Stomach (tissue), 9 donors: ENCODE results near the gene NEK6. TPM values are rescaled to one million over a fixed set of nuclear protein-coding genes. Genes with fewer than 3 reads are reported as not detected.
A peak's percentile ranks its signal among the peaks of the same experiment; 100 is the strongest.

ENCODE experiments used
- DNase-seq, 2 donors: peaks; one replicate each; pipeline versions ENCODE4 v3.0.0 to v3.0.0-alpha.2; 2013 to 2019
- H3K27ac ChIP-seq, 5 donors: fragments of 200-600 bp in 4 of 5; sonication (generic) in 4 of 5; one replicate each; pipeline ENCODE4 v1.5.1; 2013 to 2019; ENCODE audit warnings: mild to moderate bottlenecking in 1 of 5, moderate library complexity in 1 of 5
- H3K27me3 ChIP-seq, 3 donors: fragments of 200-600 bp; sonication (generic); one replicate each; pipeline ENCODE4 v1.5.1; 2017 to 2019; ENCODE audit warnings: mixed run types in 1 of 3
- H3K36me3 ChIP-seq, 4 donors: fragments of 200-600 bp; sonication (generic); 1 replicate in 3 of 4; 2 replicates in 1 of 4; pipeline ENCODE4 v1.5.1; 2016 to 2019
- H3K4me1 ChIP-seq, 4 donors: fragments of 200-600 bp; sonication (generic); one replicate each; pipeline ENCODE4 v1.5.1; 2016 to 2019
- H3K4me3 ChIP-seq, 4 donors: fragments of 200-600 bp; sonication (generic) in 3 of 4; one replicate each; pipeline ENCODE4 v1.5.1; 2016 to 2019; ENCODE audit warnings: mild to moderate bottlenecking in 1 of 4
- H3K9me3 ChIP-seq, 4 donors: fragments of 200-600 bp; sonication (generic); one replicate each; pipeline ENCODE4 v1.5.1; 2016 to 2019
- CTCF ChIP-seq, 7 experiments: fragments of 450-650 bp in 4 of 7; fragments of 200-600 bp in 3 of 7; sonication (generic) in 3 of 7; IDR thresholded peaks; one replicate each; pipeline ENCODE4 v1.5.1; 2016 to 2019; ENCODE audit warnings: antibody characterized with exemption in 7 of 7, control low read depth in 2 of 7, mild to moderate bottlenecking in 1 of 7
- EP300 ChIP-seq: sonication (generic); formaldehyde crosslinking; IDR thresholded peaks from one replicate; pipeline ENCODE4 v1.6.1; 2017; ENCODE audit warnings: antibody characterized with exemption
- POLR2A ChIP-seq, 4 donors: fragments of 450-650 bp; IDR thresholded peaks; one replicate each; pipeline ENCODE4 v1.6.1; 2016; ENCODE audit warnings: antibody characterized with exemption in 4 of 4, control low read depth in 2 of 4, mild to moderate bottlenecking in 1 of 4, moderate library complexity in 1 of 4
- POLR2AphosphoS5 ChIP-seq, 3 donors: sonication (generic); formaldehyde crosslinking; IDR thresholded peaks; one replicate each; pipeline ENCODE4 v1.6.1; 2016; ENCODE audit warnings: antibody characterized with exemption in 3 of 3
- WGBS, 5 donors: extraction: QIAGEN DNeasy Blood & Tissue Kit in 3 of 5; methylation state at CpG; one replicate each; pipeline versions ENCODE4 v1.1.5 to v1.1.7; 2013 to 2018; 5-methylcytosine and 5-hydroxymethylcytosine counted together
- intact Hi-C: fragments of 100-400 bp; cut with DNase I; formaldehyde crosslinking; loops from one replicate; pipeline ENCODE4 v1.15.1; 2023; ENCODE audit warnings: low total_unique reads
- polyA plus RNA-seq, 3 donors: library from polyadenylated mRNA; stranded (reverse); fragments of 200-250 nt; gene quantifications; one replicate each; pipeline ENCODE4 v1.2.3, GENCODE V29; 2013
- total RNA-seq, 5 donors: library from RNA; depleted of rRNA; stranded (reverse); fragments of >200 nt; gene quantifications; one replicate each; pipeline versions ENCODE4 v1.1.0 to v1.2.3, GENCODE V29; 2014 to 2016
- donor health status: healthy with polysubstance abuse.
- donor health status: Bipolar disorder and iron deficiency.
- donor health status: healthy.

NEK6 gene
- total and polyA plus RNA-seq, 8 donors = 6.0 to 76.8 (median 25.9) TPM

- Histone ChIP-seq H3K27ac (peak overlapping the region; percentile 25 to 86 (median 84)), H3K9me3 (no peaks in the 10 kb centered on the region), H3K4me1 (peaks cover 65 to 100% (median 84%) of the 10 kb centered on the region in 4 donors), H3K27me3 (no peaks in the 10 kb centered on the region), H3K4me3 (no peak overlapping the region), H3K36me3 (peaks cover 0 to 4% (median 1%) of the 10 kb centered on the region in 4 donors)
- 60 to 86% (median 72%) methylated on average over 10 to 11 of the region's 11 CpGs for WGBS, 5 donors
- DNase-seq = no peak
- intact Hi-C loops = no loop called here
- TF ChIP-seq CTCF (IDR thresholded peaks at IDR 0.05) = no peak
- TF ChIP-seq POLR2AphosphoS5 (IDR thresholded peaks at IDR 0.05) = no peak
- no peak for TF ChIP-seq EP300
- no peak for TF ChIP-seq POLR2A (IDR thresholded peaks at IDR 0.05)
Observed at GRCh38 chr9:124285490-124285889, 27.7 kb downstream of the NEK6 start.

GRCh38 chr9:124285903-124286291 lies 28.1 kb downstream of the NEK6 start:
- Histone ChIP-seq H3K27ac (peak overlapping the region; percentile 43 to 86 (median 84)), H3K27me3 (no peaks in the 10 kb centered on the region), H3K36me3 (peaks cover 0 to 4% (median 1%) of the 10 kb centered on the region in 4 donors), H3K4me3 (no peak overlapping the region), H3K4me1 (peaks cover 67 to 100% (median 83%) of the 10 kb centered on the region in 4 donors), H3K9me3 (no peaks in the 10 kb centered on the region)
- WGBS, 5 donors = 18 to 23% (median 22%) methylated on average over 9 of the region's 9 CpGs
- intact Hi-C loops = no loop called here
- TF ChIP-seq CTCF (IDR thresholded peaks at IDR 0.05) (no peak), POLR2AphosphoS5 (IDR thresholded peaks at IDR 0.05) (peak in 1 of 3 donors; percentile 61), EP300 (no peak)
- peak; percentile 56 to 90 for DNase-seq

- WGBS, 5 donors = 29 to 50% (median 44%) methylated on average over 11 to 14 of the region's 14 CpGs
- H3K36me3 ChIP-seq = peaks cover 0 to 4% (median 1%) of the 10 kb centered on the region in 4 donors
- DNase-seq = peak; percentile 58
- H3K4me1 ChIP-seq = peaks cover 72 to 100% (median 83%) of the 10 kb centered on the region in 4 donors
- peak overlapping the region; percentile 43 to 86 (median 84) for H3K27ac ChIP-seq
- H3K9me3 ChIP-seq = no peaks in the 10 kb centered on the region
- intact Hi-C loops = no loop called here
- TF ChIP-seq POLR2AphosphoS5 (IDR thresholded peaks at IDR 0.05) = peak in 2 of 3 donors; percentile 8 to 20
- no peak for TF ChIP-seq EP300
- H3K4me3 ChIP-seq = no peak overlapping the region
- no peaks in the 10 kb centered on the region for H3K27me3 ChIP-seq
Observed at GRCh38 chr9:124286292-124286931, 28.7 kb downstream of the NEK6 start.

GRCh38 chr9:124290053-124290591 lies 32.4 kb downstream of the NEK6 start:
- H3K27me3 ChIP-seq = no peaks in the 10 kb centered on the region
- intact Hi-C loops = no loop called here
- H3K27ac ChIP-seq = peak overlapping the region in 3 of 5 donors; percentile 7 to 48 (median 38)
- TF ChIP-seq CTCF (IDR thresholded peaks at IDR 0.05) (peak in 1 of 7 experiments; percentile 2), POLR2AphosphoS5 (IDR thresholded peaks at IDR 0.05) (no peak)
- H3K4me1 ChIP-seq = peaks cover 54 to 100% (median 83%) of the 10 kb centered on the region in 4 donors
- peak in 1 of 2 donors; percentile 47 for DNase-seq
- no peaks in the 10 kb centered on the region for H3K9me3 ChIP-seq
- 52 to 64% (median 59%) methylated on average over 13 to 21 of the region's 21 CpGs for WGBS, 5 donors
- H3K4me3 ChIP-seq = no peak overlapping the region
- H3K36me3 ChIP-seq = peaks cover 0 to 7% (median 4%) of the 10 kb centered on the region in 4 donors
